Renal cortical epithelial cell (primary cell): ENCODE results near the gene NOVA2. TPM values are rescaled to one million over a fixed set of nuclear protein-coding genes. Genes with fewer than 3 reads are reported as not detected.
"Not testable (repeated sequence)": the region's sequence is repeated elsewhere in the genome, so short reads cannot be mapped to it uniquely, and the experiment has no call there.

Experiments used
- DNase-seq: peaks from one replicate; pipeline ENCODE4 v3.0.0-alpha.2; 2011; ENCODE audit warnings: low read depth
- total RNA-seq: library from RNA; depleted of rRNA; stranded (reverse); fragments of >200 nt; gene quantifications from 2 replicates; pipeline ENCODE4 v1.2.3, GENCODE V29; 2014

NOVA2 gene
- total RNA-seq, 1 donor from 2014 or later: under 0.01 TPM

DNA sequence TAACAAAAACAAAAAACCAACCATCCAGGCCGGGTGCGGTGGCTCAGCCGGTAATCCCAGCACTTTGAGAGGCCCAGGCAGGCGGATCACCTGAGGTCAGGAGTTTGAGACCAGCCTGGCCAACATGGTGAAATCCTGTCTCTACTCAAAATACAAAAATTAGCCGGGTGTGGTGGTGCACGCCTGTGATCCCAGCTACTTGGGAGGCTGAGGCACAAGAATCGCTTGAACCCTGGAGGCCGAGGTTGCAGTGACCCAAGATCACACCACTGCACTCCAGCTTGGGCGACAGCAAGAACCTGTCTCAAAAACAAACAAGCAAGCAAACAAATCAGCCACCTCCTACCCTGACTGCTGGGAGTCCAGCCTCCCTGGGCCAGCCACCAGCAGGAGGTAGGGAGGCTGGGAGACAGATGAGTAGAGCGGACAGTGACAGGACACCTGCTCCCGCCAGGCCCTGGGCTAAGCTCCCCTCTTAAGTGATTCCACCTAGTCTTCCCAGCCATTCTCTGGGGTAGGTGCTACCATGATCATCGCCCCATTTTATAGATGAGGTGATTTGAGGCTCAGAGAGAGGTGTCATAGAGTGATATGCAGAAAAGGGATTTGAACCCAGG, 77.6 kb downstream of the NOVA2 start:
- not testable (repeated sequence) for DNase-seq

DNA sequence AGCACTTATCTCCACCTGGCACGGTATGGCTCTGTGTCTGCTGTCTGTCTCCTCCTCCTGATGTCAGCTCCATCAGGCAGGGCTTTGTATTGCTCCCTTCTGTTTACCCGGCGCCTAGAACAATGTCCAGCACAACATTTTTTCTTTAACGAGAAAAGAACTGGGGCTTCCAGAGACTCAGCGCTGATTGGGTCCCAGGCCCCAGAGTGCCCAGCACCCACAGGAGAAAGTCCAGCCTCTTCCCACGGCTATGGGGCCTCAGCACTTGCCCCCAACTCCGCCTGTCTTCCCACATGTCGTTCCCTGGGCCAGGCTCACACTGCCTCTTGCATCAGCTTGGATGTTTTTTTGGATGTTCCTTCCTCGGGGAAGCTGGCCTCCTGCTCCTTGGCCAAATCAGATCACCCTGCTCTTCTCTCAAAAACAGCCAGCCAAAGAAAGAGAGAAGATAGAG, 78.1 kb downstream of the NOVA2 start:
- DNase-seq: no peak

DNA sequence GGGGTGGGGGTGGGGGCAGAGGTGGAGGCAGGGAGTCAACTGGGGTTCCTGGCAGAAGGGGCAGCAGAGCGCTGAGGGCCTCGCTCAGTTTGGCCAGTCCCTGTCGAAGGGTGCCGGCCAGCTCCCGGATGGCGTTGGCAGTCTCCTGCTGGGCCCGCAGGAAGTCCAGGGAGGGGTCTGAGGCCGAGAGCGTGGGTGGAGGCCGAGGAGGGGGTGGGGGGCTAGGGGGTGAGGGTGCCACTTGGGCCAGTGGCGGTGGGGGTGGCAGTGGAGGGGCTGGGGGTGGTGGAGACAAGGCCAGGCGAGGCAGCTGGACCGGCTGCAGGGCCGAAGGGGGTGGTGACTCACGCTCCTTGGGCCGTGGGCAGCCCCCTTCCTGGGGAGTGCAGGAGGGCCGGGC, 82.8 kb downstream of the NOVA2 start:
- DNase-seq: no peak

DNA sequence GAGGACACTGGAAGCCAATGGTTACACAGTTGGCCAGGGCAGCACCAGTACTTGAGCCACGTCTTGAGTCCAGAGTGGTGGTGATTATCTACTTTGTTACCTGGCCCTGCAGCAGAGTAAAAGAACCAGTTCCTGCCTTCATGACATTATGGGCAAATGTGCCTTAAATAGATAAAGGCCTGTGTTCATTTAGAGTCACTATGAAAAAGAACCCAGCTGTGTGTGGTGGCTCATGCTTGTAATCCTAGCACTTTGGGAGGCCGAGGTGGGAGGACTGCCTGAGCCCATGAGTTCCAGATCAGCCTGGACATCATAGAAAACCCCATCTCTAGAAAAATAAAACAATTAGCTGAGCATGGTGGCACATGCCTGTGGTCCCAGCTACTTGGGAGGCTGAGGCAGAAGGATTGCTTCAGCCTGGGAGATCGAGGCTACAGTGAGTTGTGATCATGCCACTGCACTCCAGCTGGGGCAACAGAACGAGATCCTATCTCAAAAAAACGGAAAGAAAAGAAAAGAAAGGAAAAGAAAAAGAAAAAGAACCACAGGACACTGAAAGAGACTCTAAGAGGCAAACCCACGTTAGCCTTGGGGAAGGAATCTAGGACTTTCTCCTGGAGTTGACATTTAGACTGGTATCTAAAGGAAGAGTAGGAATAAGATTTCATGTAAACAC, 84.3 kb downstream of the NOVA2 start:
- DNase-seq: no peak

DNA sequence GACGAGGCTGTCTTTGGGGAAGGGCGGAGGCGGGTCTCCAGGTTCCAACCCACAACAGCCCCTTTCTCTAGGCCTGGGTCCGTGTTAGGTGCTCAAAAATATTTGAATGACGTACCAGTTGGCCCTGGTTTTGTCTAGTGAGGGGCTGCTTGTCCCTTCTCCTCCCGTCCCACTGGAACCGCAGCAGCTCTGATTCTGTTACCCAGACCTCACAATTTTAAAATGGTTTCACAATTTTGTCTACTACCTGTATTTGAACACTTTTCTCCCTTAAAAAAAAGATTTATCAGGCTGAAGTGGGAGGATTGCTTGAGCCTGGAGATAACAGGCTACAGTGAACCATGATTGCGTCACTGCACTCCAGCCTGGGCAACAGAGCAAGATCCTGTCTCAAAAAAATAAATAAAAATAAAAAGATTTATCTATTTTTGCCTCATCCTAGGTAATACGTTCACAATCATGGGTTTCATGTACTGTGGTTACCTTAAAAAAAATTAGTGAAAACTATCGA, 86.4 kb downstream of the NOVA2 start:
- no peak for DNase-seq

DNA sequence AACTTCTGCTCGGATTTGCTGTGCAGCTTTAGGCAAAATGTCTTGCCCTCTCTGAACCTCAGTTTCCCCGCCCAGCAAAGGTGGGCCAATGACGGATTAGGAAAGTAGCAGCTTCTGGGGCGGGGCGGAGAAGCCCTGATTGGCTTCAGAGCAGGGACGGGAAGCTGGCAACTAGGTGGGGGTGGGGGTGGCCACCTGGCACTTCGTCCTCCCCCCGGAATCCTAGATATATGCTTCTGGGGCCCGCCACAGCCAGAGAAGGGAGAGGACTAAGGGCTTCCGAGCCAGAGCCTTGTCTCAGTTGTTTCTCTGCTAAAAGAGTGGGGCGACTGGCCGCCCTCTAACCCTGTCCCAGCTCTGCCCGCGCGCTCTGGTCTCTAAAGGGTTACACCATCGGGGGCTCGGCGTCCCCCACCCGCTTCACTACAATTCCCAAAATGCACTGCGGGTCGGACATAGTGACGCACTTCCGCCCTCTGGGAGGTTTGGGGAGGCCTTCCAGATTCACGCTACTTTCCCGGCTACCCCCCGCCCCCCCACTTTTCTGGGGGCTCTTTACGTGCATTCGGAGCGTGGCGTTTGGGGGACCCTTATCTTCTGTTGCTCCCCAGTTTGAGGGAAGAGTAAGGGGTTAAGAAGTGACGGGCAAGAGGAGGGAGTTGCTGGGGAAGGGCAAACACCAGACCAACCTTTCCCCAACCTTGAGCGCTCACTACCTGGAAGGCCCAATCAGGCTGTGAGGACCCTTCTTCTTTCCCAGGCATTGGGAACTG, 87.1 kb downstream of the NOVA2 start:
- peak; percentile 87 for DNase-seq

DNA sequence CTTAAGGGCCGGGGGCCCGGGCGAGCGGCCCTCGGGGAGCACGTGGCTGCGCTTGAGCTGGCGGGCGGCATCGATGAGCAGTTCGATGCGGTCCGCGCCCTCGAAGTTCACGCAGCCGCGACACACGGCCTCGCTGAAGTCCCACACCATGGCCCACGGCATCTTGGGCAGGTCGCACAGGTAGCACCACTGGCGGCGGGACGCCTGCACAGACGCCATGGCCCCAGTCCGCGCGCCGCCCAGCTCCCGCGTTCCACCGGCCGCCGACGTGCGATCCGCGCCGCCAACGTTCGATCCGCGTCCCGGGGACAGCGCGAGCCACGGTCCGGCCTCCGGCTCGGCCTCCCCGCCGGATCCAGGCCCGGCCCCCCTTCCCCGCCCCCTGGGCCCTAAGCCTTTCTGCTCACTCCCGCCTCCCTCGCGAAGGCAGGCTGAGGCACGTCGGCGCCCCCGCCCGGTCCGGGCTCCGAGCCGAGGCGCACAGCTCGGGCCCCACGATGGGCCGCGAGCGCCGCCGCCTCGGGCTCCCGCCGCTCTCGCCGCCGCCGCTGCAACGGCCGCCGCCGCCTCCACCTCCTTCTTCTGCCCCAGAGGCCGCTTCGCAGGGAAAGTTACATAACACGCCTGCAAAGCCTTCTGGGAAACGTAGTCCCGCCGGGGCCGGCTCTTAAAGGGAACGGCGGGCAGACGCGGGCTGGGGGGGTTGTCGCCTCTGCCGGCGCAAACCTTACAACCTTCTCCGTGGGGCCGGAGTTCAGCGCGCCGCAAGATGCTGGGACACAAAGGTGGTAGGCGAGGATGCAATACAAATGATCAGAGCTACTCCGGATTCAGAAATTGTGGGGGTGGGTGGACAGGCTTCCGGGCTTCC, 87.9 kb downstream of the NOVA2 start, which contains the start of gene IRF2BP1:
IRF2BP1 (minus strand) TSS at position 586 of the 871 bp plus-strand sequence; CDS start at position 219, 367 bp downstream.
- peak; percentile 86 for DNase-seq

GRCh38 chr19:45884682-45885555, 88.7 kb downstream of the NOVA2 start:
- no peak for DNase-seq

- no peak for DNase-seq
These were observed 89.6 kb downstream of the NOVA2 start for GRCh38 chr19:45883881-45884681.

Other genes with a start within 250 kb of the NOVA2 start
- 4.5 and 9.0 TPM in 2 replicates for gene FBXO46, start 243.0 kb downstream of the NOVA2 start, total RNA-seq
- not detected in 2 replicates for gene MEIOSIN, start 240.4 kb downstream of the NOVA2 start, total RNA-seq
- 6.3 and 12.9 TPM in 2 replicates for gene SIX5, start 204.6 kb downstream of the NOVA2 start, total RNA-seq
- 6.1 and 32.3 TPM in 2 replicates for gene DMPK, start 191.4 kb downstream of the NOVA2 start, total RNA-seq
- gene DMWD, start 181.0 kb downstream of the NOVA2 start, total RNA-seq: 24.0 and 37.0 TPM in 2 replicates
- 0.10 TPM in 1 of 2 replicates, not detected in the other for gene RSPH6A, start 158.6 kb downstream of the NOVA2 start, total RNA-seq
- gene SYMPK, start 110.7 kb downstream of the NOVA2 start, total RNA-seq: 16.3 and 55.0 TPM in 2 replicates
- 0.52 and 1.5 TPM in 2 replicates for gene FOXA3, start 109.5 kb downstream of the NOVA2 start, total RNA-seq
- 23.1 and 27.6 TPM in 2 replicates for gene IRF2BP1, start 87.7 kb downstream of the NOVA2 start, total RNA-seq
- 0.69 and 2.5 TPM in 2 replicates for gene MYPOP, start 71.3 kb downstream of the NOVA2 start, total RNA-seq
- not detected in 2 replicates for gene NANOS2, start 59.1 kb downstream of the NOVA2 start, total RNA-seq
- 6.1 and 7.5 TPM in 2 replicates for gene CCDC61, start 21.6 kb upstream of the NOVA2 start, total RNA-seq
- gene PGLYRP1, start 49.2 kb upstream of the NOVA2 start, total RNA-seq: not detected in 2 replicates
- gene IGFL4, start 67.1 kb upstream of the NOVA2 start, total RNA-seq: not detected in 2 replicates
- gene IGFL3, start 150.8 kb upstream of the NOVA2 start, total RNA-seq: not detected in 2 replicates
- gene IGFL2, start 174.4 kb upstream of the NOVA2 start, total RNA-seq: not detected in 2 replicates